HepG2 (cell line): ENCODE measurements around the gene IFI27. TPM values are rescaled to one million over a fixed set of nuclear protein-coding genes. Genes with fewer than 3 reads are reported as not detected.

Experiments
- MAFF ChIP-seq: IDR thresholded peaks from 2 replicates; pipeline ENCODE4 v1.6.1; 2011; ENCODE audit warnings: low read depth, low read length, improper control_type of control experiment
- NFIC ChIP-seq: IDR thresholded peaks from 2 replicates; pipeline ENCODE4 v1.6.1; 2012; ENCODE audit warnings: mild to moderate bottlenecking, low read length, inconsistent platforms
- NFKBIZ ChIP-seq: IDR thresholded peaks from 2 replicates; pipeline ENCODE4 v1.6.1; 2018; ENCODE audit warnings: missing genetic modification reagents, missing compliant biosample characterization
- NRL ChIP-seq: sonication (generic); formaldehyde crosslinking; IDR thresholded peaks from 2 replicates; pipeline ENCODE4 v1.5.0; 2020; ENCODE audit warnings: missing genetic modification reagents, mild to moderate bottlenecking, moderate library complexity, borderline replicate concordance
- REXO4 ChIP-seq: sonication (generic); formaldehyde crosslinking; IDR thresholded peaks from 2 replicates; pipeline ENCODE4 v1.8.0; 2022; ENCODE audit warnings: missing genetic modification reagents, mild to moderate bottlenecking, borderline replicate concordance
- RFXAP ChIP-seq: sonication (generic); formaldehyde crosslinking; IDR thresholded peaks from 2 replicates; pipeline ENCODE4 v1.4.0; 2020; ENCODE audit warnings: missing genetic modification reagents, borderline replicate concordance
- SNAPC4 ChIP-seq: sonication (generic); formaldehyde crosslinking; IDR thresholded peaks from 2 replicates; pipeline ENCODE4 v1.4.0; 2020; ENCODE audit warnings: mild to moderate bottlenecking, missing genetic modification reagents
- ZKSCAN1 ChIP-seq: fragments of 150-350 bp; IDR thresholded peaks from 2 replicates; pipeline ENCODE4 v1.6.1; 2014; ENCODE audit warnings: low read length
- ZNF383 ChIP-seq: sonication (generic); formaldehyde crosslinking; IDR thresholded peaks from 2 replicates; pipeline ENCODE4 v1.4.0; 2020; ENCODE audit warnings: missing genetic modification reagents, mild to moderate bottlenecking, borderline replicate concordance
- ZNF777 ChIP-seq: sonication (generic); formaldehyde crosslinking; IDR thresholded peaks from 2 replicates; pipeline ENCODE4 v1.4.0; 2020; ENCODE audit warnings: missing genetic modification reagents
- polyA plus RNA-seq, 8 experiments: library from polyadenylated mRNA; depleted of rRNA in 3 of 8; stranded (reverse) in 7 of 8; unstranded in 1 of 8; fragments of >200 nt; fragmentation: Illumina TruSeq in 4 of 8; extraction: Trizol in 4 of 8; gene quantifications; 2 replicates each; pipeline versions ENCODE4 v1.2.1 to v1.2.3, GENCODE V29; 2011 to 2016; ENCODE audit warnings: low read depth in 4 of 8, missing spikeins in 1 of 8, mixed read lengths in 1 of 8; ENCODE audit not compliant: insufficient read depth in 1 of 8
- total RNA-seq, 5 experiments: library from RNA; depleted of rRNA; stranded (reverse); fragments of >200 nt; fragmentation: Illumina TruSeq; extraction: Trizol; gene quantifications; 2 replicates each; pipeline ENCODE4 v1.2.3, GENCODE V29; 2016; ENCODE audit warnings: low read depth in 1 of 5
- TF ChIP-seq, protein P1 (sequence below): IDR thresholded peaks from 2 replicates; pipeline ENCODE4 v1.6.1; 2018; ENCODE audit warnings: missing genetic modification reagents
- TF ChIP-seq, protein P2 (sequence below): IDR thresholded peaks from 2 replicates; pipeline ENCODE4 v1.4.0; 2020; ENCODE audit warnings: mild to moderate bottlenecking, missing genetic modification reagents
- TF ChIP-seq, protein P3 (sequence below): sonication (generic); formaldehyde crosslinking; IDR thresholded peaks from 2 replicates; pipeline ENCODE4 v1.4.0; 2020; ENCODE audit warnings: missing genetic modification reagents; ENCODE audit errors: not compliant biosample characterization
- TF ChIP-seq, protein P4 (sequence below): sonication (generic); formaldehyde crosslinking; IDR thresholded peaks from 2 replicates; pipeline ENCODE4 v1.5.0; 2020; ENCODE audit warnings: missing genetic modification reagents
- TF ChIP-seq, protein P5 (sequence below): sonication (generic); formaldehyde crosslinking; IDR thresholded peaks from 2 replicates; pipeline ENCODE4 v1.8.0; 2022; ENCODE audit warnings: low read depth, missing genetic modification reagents

IFI27 gene
- total and polyA plus RNA-seq, 2 of the 13 experiments (the other 11 are each of a cell fraction or from before 2014, with no cell fraction given), result 1.2 to 1.7 TPM

DNA sequence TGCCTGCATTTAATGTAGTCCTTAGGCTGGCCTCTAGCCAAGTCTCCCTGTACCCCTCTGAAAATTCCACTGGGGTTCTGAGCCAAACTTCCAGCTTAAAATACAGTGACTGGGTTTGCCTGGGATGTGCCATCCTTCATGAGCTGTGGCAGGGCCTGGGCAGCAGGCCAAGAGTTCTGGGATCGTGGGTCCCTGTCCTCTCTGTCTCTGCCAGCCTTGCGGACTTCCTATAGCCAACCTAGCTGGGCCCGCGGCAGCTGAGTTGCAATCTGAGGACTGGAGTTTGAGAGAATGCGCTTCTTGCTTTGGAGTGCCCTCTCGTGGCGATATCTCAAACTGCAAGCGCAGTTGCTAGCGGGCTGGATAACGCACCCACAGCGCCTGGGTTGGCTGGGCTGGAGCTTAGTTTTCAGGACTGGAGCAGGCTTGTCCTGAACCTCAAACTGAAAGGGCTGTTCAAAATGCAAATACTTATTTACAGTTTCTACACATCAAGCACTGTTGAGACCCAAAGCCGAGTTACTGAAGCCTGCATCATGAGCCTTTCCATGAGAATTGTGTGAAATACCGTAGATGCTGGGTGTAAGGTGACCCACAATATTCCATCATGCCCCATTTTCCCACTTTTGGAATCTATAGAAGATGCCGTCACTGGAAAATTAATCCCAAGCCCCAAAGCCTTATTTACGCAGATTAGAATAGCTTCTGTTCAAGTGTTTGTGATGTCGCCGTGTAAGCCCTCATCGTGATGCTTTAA lies 26.2 kb downstream of the IFI27 start (continued):
- TF ChIP-seq, protein P1, sequence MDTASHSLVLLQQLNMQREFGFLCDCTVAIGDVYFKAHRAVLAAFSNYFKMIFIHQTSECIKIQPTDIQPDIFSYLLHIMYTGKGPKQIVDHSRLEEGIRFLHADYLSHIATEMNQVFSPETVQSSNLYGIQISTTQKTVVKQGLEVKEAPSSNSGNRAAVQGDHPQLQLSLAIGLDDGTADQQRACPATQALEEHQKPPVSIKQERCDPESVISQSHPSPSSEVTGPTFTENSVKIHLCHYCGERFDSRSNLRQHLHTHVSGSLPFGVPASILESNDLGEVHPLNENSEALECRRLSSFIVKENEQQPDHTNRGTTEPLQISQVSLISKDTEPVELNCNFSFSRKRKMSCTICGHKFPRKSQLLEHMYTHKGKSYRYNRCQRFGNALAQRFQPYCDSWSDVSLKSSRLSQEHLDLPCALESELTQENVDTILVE (CRISPR knock-in tag), result peak; percentile 66; the same call in 1 of the 2 replicates
- TF ChIP-seq ZNF777 (CRISPR knock-in tag) (no peak), NFKBIZ (CRISPR knock-in tag) (no peak), NRL (CRISPR knock-in tag) (peak; percentile 23; the same call in 1 of the 2 replicates), RFXAP (CRISPR knock-in tag) (no peak), ZNF383 (CRISPR knock-in tag) (no peak), ZKSCAN1 (no peak), REXO4 (CRISPR knock-in tag) (no peak), NFIC (no peak), SNAPC4 (CRISPR knock-in tag) (no peak), MAFF (no peak)
- TF ChIP-seq, protein P2, sequence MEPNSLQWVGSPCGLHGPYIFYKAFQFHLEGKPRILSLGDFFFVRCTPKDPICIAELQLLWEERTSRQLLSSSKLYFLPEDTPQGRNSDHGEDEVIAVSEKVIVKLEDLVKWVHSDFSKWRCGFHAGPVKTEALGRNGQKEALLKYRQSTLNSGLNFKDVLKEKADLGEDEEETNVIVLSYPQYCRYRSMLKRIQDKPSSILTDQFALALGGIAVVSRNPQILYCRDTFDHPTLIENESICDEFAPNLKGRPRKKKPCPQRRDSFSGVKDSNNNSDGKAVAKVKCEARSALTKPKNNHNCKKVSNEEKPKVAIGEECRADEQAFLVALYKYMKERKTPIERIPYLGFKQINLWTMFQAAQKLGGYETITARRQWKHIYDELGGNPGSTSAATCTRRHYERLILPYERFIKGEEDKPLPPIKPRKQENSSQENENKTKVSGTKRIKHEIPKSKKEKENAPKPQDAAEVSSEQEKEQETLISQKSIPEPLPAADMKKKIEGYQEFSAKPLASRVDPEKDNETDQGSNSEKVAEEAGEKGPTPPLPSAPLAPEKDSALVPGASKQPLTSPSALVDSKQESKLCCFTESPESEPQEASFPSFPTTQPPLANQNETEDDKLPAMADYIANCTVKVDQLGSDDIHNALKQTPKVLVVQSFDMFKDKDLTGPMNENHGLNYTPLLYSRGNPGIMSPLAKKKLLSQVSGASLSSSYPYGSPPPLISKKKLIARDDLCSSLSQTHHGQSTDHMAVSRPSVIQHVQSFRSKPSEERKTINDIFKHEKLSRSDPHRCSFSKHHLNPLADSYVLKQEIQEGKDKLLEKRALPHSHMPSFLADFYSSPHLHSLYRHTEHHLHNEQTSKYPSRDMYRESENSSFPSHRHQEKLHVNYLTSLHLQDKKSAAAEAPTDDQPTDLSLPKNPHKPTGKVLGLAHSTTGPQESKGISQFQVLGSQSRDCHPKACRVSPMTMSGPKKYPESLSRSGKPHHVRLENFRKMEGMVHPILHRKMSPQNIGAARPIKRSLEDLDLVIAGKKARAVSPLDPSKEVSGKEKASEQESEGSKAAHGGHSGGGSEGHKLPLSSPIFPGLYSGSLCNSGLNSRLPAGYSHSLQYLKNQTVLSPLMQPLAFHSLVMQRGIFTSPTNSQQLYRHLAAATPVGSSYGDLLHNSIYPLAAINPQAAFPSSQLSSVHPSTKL, result peak; percentile 42; the same call in 1 of the 2 replicates
- TF ChIP-seq, protein P3, sequence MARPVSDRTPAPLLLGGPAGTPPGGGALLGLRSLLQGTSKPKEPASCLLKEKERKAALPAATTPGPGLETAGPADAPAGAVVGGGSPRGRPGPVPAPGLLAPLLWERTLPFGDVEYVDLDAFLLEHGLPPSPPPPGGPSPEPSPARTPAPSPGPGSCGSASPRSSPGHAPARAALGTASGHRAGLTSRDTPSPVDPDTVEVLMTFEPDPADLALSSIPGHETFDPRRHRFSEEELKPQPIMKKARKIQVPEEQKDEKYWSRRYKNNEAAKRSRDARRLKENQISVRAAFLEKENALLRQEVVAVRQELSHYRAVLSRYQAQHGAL, result no peak
- TF ChIP-seq, protein P4, sequence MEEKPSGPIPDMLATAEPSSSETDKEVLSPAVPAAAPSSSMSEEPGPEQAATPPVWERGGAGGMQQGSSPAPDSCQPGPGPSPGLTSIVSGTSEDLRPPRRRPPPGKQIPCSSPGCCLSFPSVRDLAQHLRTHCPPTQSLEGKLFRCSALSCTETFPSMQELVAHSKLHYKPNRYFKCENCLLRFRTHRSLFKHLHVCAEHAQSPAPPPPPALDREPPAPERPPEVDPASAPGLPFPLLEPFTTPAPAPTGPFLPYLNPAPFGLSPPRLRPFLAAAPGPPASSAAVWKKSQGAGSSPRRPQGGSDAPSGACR, result peak; percentile 67; the same call in 1 of the 2 replicates
- TF ChIP-seq, protein P5, sequence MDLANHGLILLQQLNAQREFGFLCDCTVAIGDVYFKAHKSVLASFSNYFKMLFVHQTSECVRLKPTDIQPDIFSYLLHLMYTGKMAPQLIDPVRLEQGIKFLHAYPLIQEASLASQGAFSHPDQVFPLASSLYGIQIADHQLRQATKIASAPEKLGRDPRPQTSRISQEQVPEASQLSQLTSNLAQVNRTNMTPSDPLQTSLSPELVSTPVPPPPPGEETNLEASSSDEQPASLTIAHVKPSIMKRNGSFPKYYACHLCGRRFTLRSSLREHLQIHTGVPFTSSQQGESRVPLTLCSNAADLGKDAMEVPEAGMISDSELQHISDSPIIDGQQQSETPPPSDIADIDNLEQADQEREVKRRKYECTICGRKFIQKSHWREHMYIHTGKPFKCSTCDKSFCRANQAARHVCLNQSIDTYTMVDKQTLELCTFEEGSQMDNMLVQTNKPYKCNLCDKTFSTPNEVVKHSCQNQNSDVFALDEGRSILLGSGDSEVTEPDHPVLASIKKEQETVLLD (CRISPR knock-in tag), result no peak
